Smooth muscle cell (in vitro differentiated cells): ENCODE results near the gene ENKUR. TPM values are rescaled to one million over a fixed set of nuclear protein-coding genes. Genes with fewer than 3 reads are reported as not detected.
"Not testable (repeated sequence)": the region's sequence is repeated elsewhere in the genome, so short reads cannot be mapped to it uniquely, and the experiment has no call there.

Experiments
- DNase-seq: peaks from one replicate; lab custom pipeline; 2025; ENCODE audit not compliant: unreplicated experiment; lab: John Stamatoyannopoulos, UW
- H2AFZ ChIP-seq: fragments of 200-600 bp; sonication (generic); 2 replicates; pipeline ENCODE4 v1.6.0; 2016; ENCODE audit warnings: antibody characterized with exemption, low read depth, mild to moderate bottlenecking
- H3F3A ChIP-seq: fragments of 200-600 bp; sonication (generic); 2 replicates; pipeline ENCODE4 v1.6.0; 2017; ENCODE audit warnings: antibody characterized with exemption, low read depth
- H3K27ac ChIP-seq: fragments of 200-600 bp; sonication (generic); 2 replicates; pipeline ENCODE4 v1.5.1; 2016; ENCODE audit warnings: low read depth, mild to moderate bottlenecking
- H3K27me3 ChIP-seq: fragments of 200-600 bp; sonication (generic); 2 replicates; pipeline ENCODE4 v1.6.1; 2016; ENCODE audit warnings: low read depth, mild to moderate bottlenecking
- H3K36me3 ChIP-seq: fragments of 200-600 bp; sonication (generic); 2 replicates; pipeline ENCODE4 v1.5.1; 2016; ENCODE audit warnings: low read depth
- H3K4me1 ChIP-seq: fragments of 200-600 bp; sonication (generic); 2 replicates; pipeline ENCODE4 v1.5.1; 2016; ENCODE audit warnings: low read depth
- H3K4me2 ChIP-seq: fragments of 200-600 bp; sonication (generic); 2 replicates; pipeline ENCODE4 v1.6.0; 2016; ENCODE audit warnings: mild to moderate bottlenecking
- H3K4me3 ChIP-seq: fragments of 200-600 bp; sonication (generic); 2 replicates; pipeline ENCODE4 v1.5.1; 2016; ENCODE audit warnings: mild to moderate bottlenecking
- H3K79me2 ChIP-seq: fragments of 200-600 bp; sonication (generic); 2 replicates; pipeline ENCODE4 v1.6.0; 2016; ENCODE audit warnings: low read depth, mild to moderate bottlenecking
- H3K9ac ChIP-seq: fragments of 200-600 bp; sonication (generic); 2 replicates; pipeline ENCODE4 v1.6.0; 2016; ENCODE audit warnings: low read depth
- H3K9me3 ChIP-seq: fragments of 200-600 bp; sonication (generic); replicated peaks from 2 replicates; pipeline ENCODE4 v1.5.1; 2016; ENCODE audit warnings: low read depth
- H4K20me1 ChIP-seq: fragments of 200-600 bp; sonication (generic); 2 replicates; pipeline ENCODE4 v1.6.0; 2016; ENCODE audit warnings: low read depth
- WGBS: methylation state at CpG from one replicate; pipeline ENCODE4 v1.1.7; 2016; ENCODE audit warnings: low lambda C conversion rate; 5-methylcytosine and 5-hydroxymethylcytosine counted together
- polyA plus RNA-seq: library from polyadenylated mRNA; unstranded; fragments of >200 nt; fragmentation: Nextera tagmentation; extraction: Ambion mirVana; gene quantifications from 2 replicates; pipeline ENCODE4 v1.2.1, GENCODE V29; 2016
- total RNA-seq: library from RNA; depleted of rRNA; stranded (reverse); fragments of >200 nt; gene quantifications from 2 replicates; pipeline ENCODE4 v1.2.3, GENCODE V29; 2014
- TF ChIP-seq, protein P1 (sequence below): fragments of 200-600 bp; sonication (generic); IDR thresholded peaks from 2 replicates; pipeline ENCODE4 v1.5.1; 2017; ENCODE audit warnings: borderline replicate concordance, mild to moderate bottlenecking, antibody characterized with exemption; ENCODE audit not compliant: insufficient read depth, poor library complexity, severe bottlenecking

Gene ENKUR
- total and polyA plus RNA-seq, 2 experiments from 2014 or later, result 0.58 TPM; not detected in 1

DNA sequence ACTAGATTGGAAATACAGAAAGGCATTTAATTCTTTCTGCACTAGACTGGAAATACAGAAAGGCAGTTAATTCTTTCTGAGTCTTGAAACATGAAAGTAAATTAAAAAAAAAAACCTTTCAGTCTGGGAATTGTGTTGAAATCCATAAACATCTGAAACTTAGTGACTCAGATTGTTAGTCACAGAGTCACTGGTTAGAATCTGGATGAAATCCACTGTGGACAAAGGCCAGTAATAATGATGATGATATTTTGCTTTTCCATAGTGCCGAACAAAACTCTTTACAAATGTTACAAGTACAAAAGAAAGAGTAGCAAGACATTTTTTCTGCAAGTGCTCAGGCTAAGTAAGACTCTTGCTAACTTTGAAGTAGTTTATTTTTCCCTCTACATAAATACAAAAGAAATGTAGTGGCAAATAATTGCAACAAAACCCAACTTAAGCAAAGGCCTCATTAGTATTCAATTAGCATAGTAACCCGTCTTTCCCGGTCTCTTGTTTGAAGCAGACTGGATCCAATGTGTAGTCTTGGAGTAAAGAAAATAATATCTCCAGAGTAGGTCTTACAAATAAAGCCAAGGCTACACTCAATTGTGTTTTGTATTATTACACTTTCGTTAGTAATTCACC is 57.8 kb downstream of the ENKUR start:
- H3K9me3 ChIP-seq, result no peaks in the 10 kb centered on the region
- no peaks in the 10 kb centered on the region for H3K27me3 ChIP-seq
- peak overlapping the region; percentile 96 for H3K27ac ChIP-seq
- no peak for DNase-seq
- H4K20me1 ChIP-seq, result no peaks in the 10 kb centered on the region
- H3K4me1 ChIP-seq, result peaks cover 17% of the 10 kb centered on the region
- H3K9ac ChIP-seq, result peak overlapping the region; percentile 74
- H3K4me2 ChIP-seq, result peak overlapping the region; percentile 65
- H3K79me2 ChIP-seq, result no peaks in the 10 kb centered on the region
- H3K4me3 ChIP-seq, result peak overlapping the region; percentile 8
- WGBS, result 62% methylated on average over 4 of the region's 4 CpGs
- TF ChIP-seq, protein P1, sequence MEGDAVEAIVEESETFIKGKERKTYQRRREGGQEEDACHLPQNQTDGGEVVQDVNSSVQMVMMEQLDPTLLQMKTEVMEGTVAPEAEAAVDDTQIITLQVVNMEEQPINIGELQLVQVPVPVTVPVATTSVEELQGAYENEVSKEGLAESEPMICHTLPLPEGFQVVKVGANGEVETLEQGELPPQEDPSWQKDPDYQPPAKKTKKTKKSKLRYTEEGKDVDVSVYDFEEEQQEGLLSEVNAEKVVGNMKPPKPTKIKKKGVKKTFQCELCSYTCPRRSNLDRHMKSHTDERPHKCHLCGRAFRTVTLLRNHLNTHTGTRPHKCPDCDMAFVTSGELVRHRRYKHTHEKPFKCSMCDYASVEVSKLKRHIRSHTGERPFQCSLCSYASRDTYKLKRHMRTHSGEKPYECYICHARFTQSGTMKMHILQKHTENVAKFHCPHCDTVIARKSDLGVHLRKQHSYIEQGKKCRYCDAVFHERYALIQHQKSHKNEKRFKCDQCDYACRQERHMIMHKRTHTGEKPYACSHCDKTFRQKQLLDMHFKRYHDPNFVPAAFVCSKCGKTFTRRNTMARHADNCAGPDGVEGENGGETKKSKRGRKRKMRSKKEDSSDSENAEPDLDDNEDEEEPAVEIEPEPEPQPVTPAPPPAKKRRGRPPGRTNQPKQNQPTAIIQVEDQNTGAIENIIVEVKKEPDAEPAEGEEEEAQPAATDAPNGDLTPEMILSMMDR, result no peak
- peak overlapping the region; percentile 55 for H2AFZ ChIP-seq
- no peaks in the 10 kb centered on the region for H3K36me3 ChIP-seq
- H3F3A ChIP-seq, result peaks cover 4% of the 10 kb centered on the region

DNA sequence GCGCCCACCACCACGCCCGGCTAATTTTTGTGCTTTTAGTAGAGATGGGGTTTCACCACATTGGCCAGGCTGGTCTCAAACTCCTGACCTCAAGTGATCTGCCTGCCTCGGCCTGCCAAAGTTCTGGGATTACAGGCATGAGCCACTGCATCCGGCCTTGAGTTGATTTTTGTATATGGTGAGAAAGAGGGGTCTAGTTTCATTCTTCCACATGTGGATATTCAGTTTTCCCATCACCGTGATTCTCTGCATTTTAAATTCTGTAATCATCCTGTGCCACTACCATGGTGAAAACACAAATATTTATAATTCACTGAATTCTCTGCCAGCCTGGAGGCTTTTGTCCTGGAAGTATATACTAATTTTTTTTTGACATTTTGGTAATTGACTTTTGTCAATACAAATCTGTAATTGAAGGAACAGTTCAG is 58.3 kb downstream of the ENKUR start:
- not testable (repeated sequence) for H3K9me3 ChIP-seq, H3K79me2 ChIP-seq, H4K20me1 ChIP-seq, H2AFZ ChIP-seq, DNase-seq, H3K36me3 ChIP-seq, H3K4me3 ChIP-seq, H3K27me3 ChIP-seq, H3F3A ChIP-seq
- H3K9ac ChIP-seq, result peak overlapping the region; percentile 73
- 57% methylated on average over 6 of the region's 6 CpGs for WGBS
- peak overlapping the region; percentile 96 for H3K27ac ChIP-seq
- peaks cover 21% of the 10 kb centered on the region for H3K4me1 ChIP-seq
- peak overlapping the region; percentile 65 for H3K4me2 ChIP-seq

DNA sequence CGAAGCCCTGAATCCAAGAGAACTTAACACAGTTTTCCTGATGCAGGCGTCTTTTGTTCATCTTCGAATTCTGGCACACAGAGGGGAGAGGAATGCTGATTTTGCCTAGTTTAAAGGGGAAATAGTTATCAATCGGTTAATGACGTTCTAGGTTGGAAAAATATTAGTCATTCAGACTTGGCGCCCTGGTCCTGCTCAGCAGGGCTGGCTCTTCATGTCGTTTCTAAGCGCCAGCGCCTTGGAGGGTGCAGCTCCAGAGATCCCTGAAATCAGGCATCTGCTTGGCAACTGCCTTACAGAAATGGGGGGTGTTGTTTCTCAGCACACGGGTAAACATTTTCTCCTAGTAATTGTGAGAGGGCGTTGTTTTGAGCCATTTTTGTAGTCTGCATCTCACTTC is 62.3 kb downstream of the ENKUR start:
- peak overlapping the region; percentile 87 for H3K4me2 ChIP-seq
- H3K4me1 ChIP-seq, result peaks cover 20% of the 10 kb centered on the region
- no peaks in the 10 kb centered on the region for H3K79me2 ChIP-seq
- peaks cover 4% of the 10 kb centered on the region for H3F3A ChIP-seq
- WGBS, result 85% methylated on average over 11 of the region's 11 CpGs
- H4K20me1 ChIP-seq, result no peaks in the 10 kb centered on the region
- TF ChIP-seq, protein P1, result no peak
- H3K4me3 ChIP-seq, result no peak overlapping the region
- no peaks in the 10 kb centered on the region for H3K27me3 ChIP-seq
- no peak overlapping the region for H3K27ac ChIP-seq
- DNase-seq, result no peak
- H3K9ac ChIP-seq, result no peak overlapping the region
- H2AFZ ChIP-seq, result no peak overlapping the region
- H3K36me3 ChIP-seq, result no peaks in the 10 kb centered on the region
- H3K9me3 ChIP-seq, result no peaks in the 10 kb centered on the region

DNA sequence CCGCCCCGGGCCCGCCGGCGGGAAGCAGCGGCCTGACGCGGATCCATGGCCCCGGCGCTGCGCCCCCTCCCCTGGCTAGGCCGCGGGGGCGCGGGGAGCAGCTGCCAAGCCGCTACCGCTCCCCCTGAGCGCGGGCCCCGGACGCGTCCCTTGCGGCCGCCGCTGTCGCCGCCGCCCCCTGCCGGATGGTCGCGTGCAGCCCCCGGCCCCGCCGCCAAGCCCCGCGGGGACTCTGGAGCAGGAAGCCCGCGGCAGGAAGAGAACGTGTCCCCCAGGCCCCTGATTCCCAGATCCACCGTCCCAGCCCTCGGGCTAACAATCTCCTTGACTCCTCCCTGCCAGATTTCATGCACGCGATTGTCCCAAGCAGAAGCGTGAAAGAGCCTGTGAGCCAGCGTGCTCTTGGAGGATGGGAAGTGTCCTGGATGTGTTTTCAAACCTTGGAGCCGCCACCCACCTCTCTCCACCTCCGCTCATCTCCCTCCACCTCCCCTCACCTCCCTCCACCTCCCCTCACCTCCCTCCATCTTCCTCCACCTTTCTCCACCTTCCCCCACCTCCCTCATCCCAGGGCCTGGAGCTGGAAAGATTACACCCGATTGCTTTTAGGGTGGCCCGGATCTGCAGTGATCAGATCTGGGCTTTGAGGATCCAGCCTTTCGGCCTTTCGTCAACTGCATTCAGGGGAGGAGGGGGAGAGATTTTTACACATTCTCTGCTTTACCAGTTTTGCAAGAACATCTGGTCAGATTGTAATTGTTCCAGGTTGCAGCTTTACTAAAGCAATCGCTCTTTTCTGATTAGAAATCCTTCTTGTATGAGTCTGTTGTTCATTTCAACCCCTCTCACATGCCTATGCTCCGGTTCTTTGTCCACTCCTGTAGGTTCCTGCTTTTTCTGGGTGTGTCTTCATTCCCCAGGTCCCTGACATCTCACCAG is 63.0 kb downstream of the ENKUR start:
- peak overlapping the region; percentile 33 for H3K27ac ChIP-seq
- no peak for DNase-seq
- no peaks in the 10 kb centered on the region for H4K20me1 ChIP-seq
- H3K4me1 ChIP-seq, result peaks cover 14% of the 10 kb centered on the region
- H3K27me3 ChIP-seq, result no peaks in the 10 kb centered on the region
- TF ChIP-seq, protein P1, result peak; percentile 39
- 16% methylated on average over 14 of the region's 53 CpGs for WGBS
- peak overlapping the region; percentile 89 for H2AFZ ChIP-seq
- no peaks in the 10 kb centered on the region for H3F3A ChIP-seq
- H3K4me3 ChIP-seq, result peak overlapping the region; percentile 55
- peak overlapping the region; percentile 48 for H3K9ac ChIP-seq
- peak overlapping the region; percentile 87 for H3K4me2 ChIP-seq
- H3K9me3 ChIP-seq, result no peaks in the 10 kb centered on the region
- H3K79me2 ChIP-seq, result no peaks in the 10 kb centered on the region
- no peaks in the 10 kb centered on the region for H3K36me3 ChIP-seq
